Measurements from ENCODE around the gene PRPF4.

PRPF4 gene

GRCh38 chr9:113311961-113312360 is 36.5 kb downstream of the PRPF4 start:
- peak; percentile 32 to 42 for DNase-seq (ENCODE audit: low read depth in 2 of 2)

GRCh38 chr9:113313261-113313660 is 37.8 kb downstream of the PRPF4 start:
- DNase-seq (ENCODE audit: low read depth in 2 of 2) = no peak

GRCh38 chr9:113315231-113315630 is 39.8 kb downstream of the PRPF4 start:
- DNase-seq (ENCODE audit: low read depth in 2 of 2) = no peak

DNA sequence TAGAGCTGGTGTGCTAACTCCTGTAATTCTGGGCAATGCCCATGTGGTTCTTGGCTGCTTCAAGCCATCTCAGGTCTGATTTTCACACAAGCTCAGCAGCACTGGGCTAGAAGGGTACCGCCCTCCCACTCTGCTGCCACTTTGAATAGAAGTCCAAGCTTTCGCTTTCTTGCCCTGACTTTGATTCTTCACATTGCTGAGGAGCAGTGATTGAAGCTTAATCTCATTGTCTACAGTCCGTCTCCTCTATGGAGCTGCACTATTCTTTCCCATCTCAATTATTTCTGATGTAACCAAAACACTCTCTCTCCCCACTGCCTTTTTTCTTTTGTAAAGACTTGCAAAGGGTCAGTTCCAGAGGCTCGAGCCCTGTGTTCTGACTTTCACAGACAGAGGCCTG is 40.6 kb downstream of the PRPF4 start:
- DNase-seq (ENCODE audit: low read depth in 2 of 2) = no peak

DNA sequence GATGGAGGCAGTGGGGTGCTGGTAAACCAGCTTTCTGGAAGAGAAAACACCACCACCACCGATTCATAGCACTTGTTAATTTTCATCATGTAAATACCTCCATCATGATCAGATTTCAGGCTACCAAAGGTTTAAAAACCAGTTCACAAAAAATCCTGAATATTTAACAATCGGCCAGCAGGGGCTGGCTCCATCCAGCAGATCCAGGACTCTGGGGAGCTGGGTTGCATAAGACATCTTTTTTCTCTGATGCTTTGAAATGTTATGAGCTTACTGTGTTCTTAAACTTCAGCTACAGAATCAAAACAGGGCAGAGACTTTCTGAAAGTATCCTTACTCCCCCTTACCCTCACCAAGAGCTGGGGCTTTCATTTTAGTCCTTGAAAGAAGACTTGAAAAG is 42.3 kb downstream of the PRPF4 start:
- DNase-seq (ENCODE audit: low read depth in 2 of 2) = no peak

- no peak for DNase-seq (ENCODE audit: low read depth in 2 of 2)
Observed at GRCh38 chr9:113319054-113319453, 43.6 kb downstream of the PRPF4 start.

DNA sequence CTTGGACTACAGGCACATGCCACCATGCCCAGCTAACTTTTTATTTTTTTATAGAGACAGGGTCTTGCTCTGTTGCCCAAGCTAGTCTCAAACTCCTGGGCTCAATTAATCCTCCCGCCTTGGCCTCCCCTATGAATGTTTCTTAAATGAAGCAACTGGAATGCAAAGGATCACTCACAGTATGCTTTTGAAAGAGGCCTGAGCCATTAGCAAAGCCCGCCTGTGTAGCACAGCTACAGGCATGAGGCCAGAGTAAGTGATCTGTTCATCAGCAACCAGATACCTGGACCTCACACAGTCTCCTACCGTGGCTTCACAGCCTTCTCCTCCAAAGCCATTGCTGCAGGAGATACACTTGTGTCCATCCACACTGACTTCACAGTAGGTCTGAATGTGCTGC is 44.6 kb downstream of the PRPF4 start:
- no peak for DNase-seq (ENCODE audit: low read depth in 2 of 2)

GRCh38 chr9:113322671-113323070 is 47.2 kb downstream of the PRPF4 start:
- DNase-seq (ENCODE audit: low read depth in 2 of 2) = no peak

GRCh38 chr9:113326230-113326629 is 50.8 kb downstream of the PRPF4 start:
- no peak for DNase-seq (ENCODE audit: low read depth in 2 of 2)

- no peak for DNase-seq (ENCODE audit: low read depth in 2 of 2)
Observed at GRCh38 chr9:113328045-113328782, 52.8 kb downstream of the PRPF4 start.

DNA sequence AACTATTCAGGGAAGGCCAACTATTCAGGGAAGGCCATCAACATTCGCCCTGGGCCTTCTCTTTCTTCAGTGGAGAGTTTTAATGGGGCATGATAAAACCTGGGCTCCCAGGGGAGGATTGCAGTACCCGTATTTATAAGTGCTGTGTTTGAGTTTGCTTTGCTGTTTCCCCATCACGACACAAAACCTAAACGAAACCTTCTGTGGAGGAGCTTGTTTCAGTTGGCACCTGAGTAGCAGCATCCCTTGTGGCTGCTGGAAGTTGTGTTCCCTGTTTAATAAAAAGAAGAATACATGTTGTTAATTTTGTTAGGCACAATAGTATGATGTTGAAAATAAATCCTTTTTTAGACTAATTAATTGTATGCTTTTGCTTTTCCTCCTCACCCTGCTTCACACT is 56.3 kb downstream of the PRPF4 start:
- DNase-seq (ENCODE audit: low read depth in 2 of 2) = no peak

DNA sequence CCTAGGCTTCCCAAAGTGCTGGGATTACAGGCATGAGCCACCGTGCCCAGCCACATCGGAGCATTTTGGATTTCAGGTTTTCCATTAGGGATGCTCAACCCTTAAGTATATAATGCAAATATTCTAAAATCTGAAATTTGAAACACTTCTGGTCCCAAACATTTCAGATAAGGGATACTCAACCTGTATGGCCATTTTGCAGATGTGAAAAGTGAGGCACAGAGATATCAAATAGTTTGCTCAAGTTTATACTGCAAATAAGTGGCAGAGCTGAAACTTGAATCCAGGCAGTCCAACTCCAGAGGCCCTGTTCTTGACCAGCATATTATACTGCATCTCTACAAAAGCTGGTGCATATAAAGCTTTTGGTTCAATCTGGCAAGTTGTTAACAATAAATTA is 62.3 kb downstream of the PRPF4 start:
- DNase-seq (ENCODE audit: low read depth in 2 of 2) = no peak

GRCh38 chr9:113340011-113340699 is 64.7 kb downstream of the PRPF4 start, which contains the start of gene WDR31:
Gene WDR31, minus strand, starts transcription at chr9:113340275. Its CDS starts 8,253 bp downstream, at chr9:113332022.
- peak; percentile 68 to 70 for DNase-seq (ENCODE audit: low read depth in 2 of 2)

DNA sequence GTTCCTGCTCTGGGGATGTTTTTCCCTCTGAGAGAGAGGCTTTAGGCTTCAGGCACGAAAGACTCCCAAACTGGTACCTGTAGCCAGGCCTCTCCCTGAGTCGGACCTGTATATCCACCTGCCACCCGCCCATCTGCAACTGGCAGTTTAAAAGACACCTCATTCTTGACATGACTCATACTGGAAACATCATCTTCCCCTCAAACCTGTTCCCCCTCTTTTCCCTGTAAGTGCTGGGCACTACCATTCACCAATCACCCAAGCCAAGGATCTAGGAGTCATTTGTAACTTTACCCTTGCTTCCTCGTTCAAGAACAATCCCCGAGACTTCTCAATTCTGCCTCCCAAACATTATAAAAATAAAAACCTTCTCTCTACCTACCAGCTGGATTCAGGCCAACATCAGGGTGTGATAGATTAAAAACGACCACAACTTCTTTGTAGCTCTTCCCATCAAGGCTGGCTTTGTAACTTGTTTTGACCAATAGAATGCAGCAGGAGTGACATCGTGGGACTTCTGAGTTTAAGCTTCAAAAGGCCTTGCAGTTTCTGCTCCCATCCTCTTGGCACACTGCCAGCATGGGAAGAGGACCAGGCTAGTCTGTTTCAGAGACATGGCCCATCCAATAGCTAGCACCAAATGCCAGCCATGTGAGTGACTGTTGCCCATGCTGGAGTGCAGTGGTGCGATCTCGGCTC is 66.4 kb downstream of the PRPF4 start:
- DNase-seq (ENCODE audit: low read depth in 2 of 2) = no peak
